ENCODE results near the gene IL17A. TPM values are rescaled to one million over a fixed set of nuclear protein-coding genes. Genes with fewer than 3 reads are reported as not detected.
"Not testable (repeated sequence)": the region's sequence is repeated elsewhere in the genome, so short reads cannot be mapped to it uniquely, and the experiment has no call there.

The IL17A gene
- total RNA-seq, 1 donor from 2014 or later = not detected

GRCh38 chr6:52164319-52165094 is 21.7 kb upstream of the IL17A start:
- TF ChIP-seq CTCF (IDR thresholded peaks at IDR 0.05) = no peak
- Histone ChIP-seq H3K27me3 (ENCODE audit: low read depth) (peaks cover 14% of the 10 kb centered on the region), H3K27ac (no peak overlapping the region), H3K4me3 (no peak overlapping the region), H3K36me3 (no peaks in the 10 kb centered on the region), H3K9me3 (no peaks in the 10 kb centered on the region), H3K4me1 (no peaks in the 10 kb centered on the region)
- intact Hi-C loops (cut with DNase I) = no loop called here
- DNase-seq = no peak
- no peak for ATAC-seq

- no peak for TF ChIP-seq CTCF (IDR thresholded peaks at IDR 0.05)
- H3K27ac ChIP-seq = no peak overlapping the region
- ATAC-seq = no peak
- H3K36me3 ChIP-seq = no peaks in the 10 kb centered on the region
- H3K9me3 ChIP-seq = no peaks in the 10 kb centered on the region
- H3K27me3 ChIP-seq (ENCODE audit: low read depth) = peaks cover 14% of the 10 kb centered on the region
- intact Hi-C loops (cut with DNase I) = no loop called here
- no peaks in the 10 kb centered on the region for H3K4me1 ChIP-seq
- H3K4me3 ChIP-seq = no peak overlapping the region
- DNase-seq = no peak
Measured at GRCh38 chr6:52167267-52167666, 18.9 kb upstream of the IL17A start.

GRCh38 chr6:52168351-52168750 is 17.8 kb upstream of the IL17A start:
- H3K27me3 ChIP-seq (ENCODE audit: low read depth) = peaks cover 14% of the 10 kb centered on the region
- H3K4me3 ChIP-seq; H3K4me1 ChIP-seq; H3K36me3 ChIP-seq; H3K27ac ChIP-seq; ATAC-seq; H3K9me3 ChIP-seq; DNase-seq; intact Hi-C loops (cut with DNase I): not testable (repeated sequence)

GRCh38 chr6:52174118-52174517 is 12.1 kb upstream of the IL17A start:
- no peak for DNase-seq

GRCh38 chr6:52176550-52176949 is 9.6 kb upstream of the IL17A start:
- DNase-seq (no peak), ATAC-seq (peak; percentile 58 to 61)
- no peaks in the 10 kb centered on the region for H3K36me3 ChIP-seq
- no peaks in the 10 kb centered on the region for H3K9me3 ChIP-seq
- intact Hi-C loops (cut with DNase I) = no loop called here
- no peak overlapping the region for H3K4me3 ChIP-seq
- no peak overlapping the region for H3K27ac ChIP-seq
- no peaks in the 10 kb centered on the region for H3K27me3 ChIP-seq (ENCODE audit: low read depth)
- no peak for TF ChIP-seq CTCF (IDR thresholded peaks at IDR 0.05)
- H3K4me1 ChIP-seq = no peaks in the 10 kb centered on the region

More at GRCh38 chr6:52174118-52174517, 12.1 kb upstream of the IL17A start:
- Histone ChIP-seq H3K4me1 (no peaks in the 10 kb centered on the region), H3K27ac (no peak overlapping the region), H3K27me3 (ENCODE audit: low read depth) (no peaks in the 10 kb centered on the region), H3K4me3 (no peak overlapping the region), H3K9me3 (no peaks in the 10 kb centered on the region), H3K36me3 (no peaks in the 10 kb centered on the region)
- intact Hi-C loops (cut with DNase I) = no loop called here
- TF ChIP-seq CTCF (IDR thresholded peaks at IDR 0.05) = no peak
- no peak for ATAC-seq

GRCh38 chr6:52177961-52178360 is 8.2 kb upstream of the IL17A start:
- intact Hi-C loops (cut with DNase I) = no loop called here
- ATAC-seq (no peak), DNase-seq (no peak)
- Histone ChIP-seq H3K9me3 (no peaks in the 10 kb centered on the region), H3K36me3 (no peaks in the 10 kb centered on the region), H3K4me3 (no peak overlapping the region), H3K27me3 (ENCODE audit: low read depth) (peaks cover 6% of the 10 kb centered on the region), H3K4me1 (no peaks in the 10 kb centered on the region), H3K27ac (no peak overlapping the region)
- no peak for TF ChIP-seq CTCF (IDR thresholded peaks at IDR 0.05)

All from lower lobe of right lung (tissue), 2 donors.